ENCODE results near the gene LINGO4.

LINGO4 gene

GRCh38 chr1:151832318-151832980, 27.2 kb upstream of the LINGO4 start:
- no peak for DNase-seq (ENCODE audit: low read depth)
- H3K4me3 ChIP-seq (ENCODE audit: low read depth, low read length), result no peak overlapping the region
- no peak for TF ChIP-seq CTCF (IDR thresholded peaks at IDR 0.05; ENCODE audit: low read depth, low read length)
- TF ChIP-seq MAX (IDR thresholded peaks at IDR 0.05; ENCODE audit: low read depth, low read length), result no peak
- TF ChIP-seq MYC (IDR thresholded peaks at IDR 0.05; ENCODE audit: low read depth, low read length), result no peak
- TF ChIP-seq POLR2A (IDR thresholded peaks at IDR 0.05; ENCODE audit: extremely low read depth, insufficient read length), result no peak

GRCh38 chr1:151831605-151832004, 26.4 kb upstream of the LINGO4 start, which contains the start of gene RORC:
Gene RORC (minus strand): TSS chr1:151831802. CDS start chr1:151831764, 38 bp downstream.
- no peak within 1 kb of the TSS for H3K4me3 ChIP-seq (ENCODE audit: low read depth, low read length)
- no peak for DNase-seq (ENCODE audit: low read depth)
- TF ChIP-seq CTCF (IDR thresholded peaks at IDR 0.05; ENCODE audit: low read depth, low read length) (no peak), MAX (IDR thresholded peaks at IDR 0.05; ENCODE audit: low read depth, low read length) (no peak), MYC (IDR thresholded peaks at IDR 0.05; ENCODE audit: low read depth, low read length) (no peak), POLR2A (IDR thresholded peaks at IDR 0.05; ENCODE audit: extremely low read depth, insufficient read length) (no peak)

GRCh38 chr1:151831256-151831591, 26.0 kb upstream of the LINGO4 start:
- no peak overlapping the region for H3K4me3 ChIP-seq (ENCODE audit: low read depth, low read length)
- DNase-seq (ENCODE audit: low read depth), result no peak
- TF ChIP-seq MAX (IDR thresholded peaks at IDR 0.05; ENCODE audit: low read depth, low read length), result no peak
- TF ChIP-seq POLR2A (IDR thresholded peaks at IDR 0.05; ENCODE audit: extremely low read depth, insufficient read length), result no peak
- no peak for TF ChIP-seq MYC (IDR thresholded peaks at IDR 0.05; ENCODE audit: low read depth, low read length)
- no peak for TF ChIP-seq CTCF (IDR thresholded peaks at IDR 0.05; ENCODE audit: low read depth, low read length)

GRCh38 chr1:151830055-151830454, 24.8 kb upstream of the LINGO4 start:
- no peak for DNase-seq (ENCODE audit: low read depth)
- H3K4me3 ChIP-seq (ENCODE audit: low read depth, low read length), result no peak overlapping the region
- TF ChIP-seq MAX (IDR thresholded peaks at IDR 0.05; ENCODE audit: low read depth, low read length), result no peak
- TF ChIP-seq MYC (IDR thresholded peaks at IDR 0.05; ENCODE audit: low read depth, low read length), result no peak
- TF ChIP-seq CTCF (IDR thresholded peaks at IDR 0.05; ENCODE audit: low read depth, low read length), result no peak
- no peak for TF ChIP-seq POLR2A (IDR thresholded peaks at IDR 0.05; ENCODE audit: extremely low read depth, insufficient read length)

GRCh38 chr1:151829352-151830046, 24.3 kb upstream of the LINGO4 start:
- TF ChIP-seq MYC (IDR thresholded peaks at IDR 0.05; ENCODE audit: low read depth, low read length) (no peak), CTCF (IDR thresholded peaks at IDR 0.05; ENCODE audit: low read depth, low read length) (no peak), POLR2A (IDR thresholded peaks at IDR 0.05; ENCODE audit: extremely low read depth, insufficient read length) (no peak), MAX (IDR thresholded peaks at IDR 0.05; ENCODE audit: low read depth, low read length) (no peak)
- H3K4me3 ChIP-seq (ENCODE audit: low read depth, low read length), result no peak overlapping the region
- DNase-seq (ENCODE audit: low read depth), result peak; percentile 38

Data from NB4 (cell line).